Keratinocyte (primary cell): Measurements from ENCODE around the gene ATXN2.

Experiments used
- EZH2 ChIP-seq: IDR thresholded peaks from one replicate; pipeline ENCODE4 v1.6.1; 2012; ENCODE audit warnings: inconsistent platforms, mild to moderate bottlenecking, low read length, moderate library complexity
- TF ChIP-seq, protein P1 (sequence below), 3 experiments: IDR thresholded peaks in 1 of 3; conservative IDR thresholded peaks in 1 of 3; optimal IDR thresholded peaks in 1 of 3; 2 replicates in 2 of 3; 3 replicates in 1 of 3; pipeline versions ENCODE3 to v1.5.1; 2011; ENCODE audit warnings: low read length in 3 of 3, mild to moderate bottlenecking in 3 of 3, moderate library complexity in 2 of 3, control low read depth in 1 of 3, inconsistent platforms in 1 of 3; ENCODE audit not compliant: insufficient read depth in 2 of 3; ENCODE audit errors: extremely low read depth in 1 of 3

DNA sequence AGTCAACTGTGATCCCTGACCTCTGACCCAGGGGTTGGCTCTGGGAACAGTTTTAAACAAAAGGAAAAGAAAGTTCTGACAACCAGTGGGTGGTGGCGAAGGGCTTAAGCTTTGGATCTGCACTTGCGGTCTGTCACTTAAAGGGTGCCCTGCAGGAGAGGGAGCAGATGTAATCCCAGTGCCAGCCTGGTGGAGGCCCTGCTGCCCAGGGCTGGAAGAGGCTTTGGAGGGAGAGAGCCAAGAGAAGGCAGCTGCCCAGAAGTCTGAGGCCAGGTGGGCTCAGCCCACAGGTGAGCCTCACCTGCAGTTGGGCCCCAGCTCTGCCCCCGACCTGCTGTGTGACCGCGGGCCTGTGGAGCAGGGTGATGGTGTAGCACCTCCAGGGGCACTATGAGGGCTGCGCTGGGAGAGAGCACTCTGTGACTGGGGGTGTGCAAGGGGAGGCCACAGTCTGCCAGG, 174.3 kb downstream of the ATXN2 start:
- TF ChIP-seq, protein P1, sequence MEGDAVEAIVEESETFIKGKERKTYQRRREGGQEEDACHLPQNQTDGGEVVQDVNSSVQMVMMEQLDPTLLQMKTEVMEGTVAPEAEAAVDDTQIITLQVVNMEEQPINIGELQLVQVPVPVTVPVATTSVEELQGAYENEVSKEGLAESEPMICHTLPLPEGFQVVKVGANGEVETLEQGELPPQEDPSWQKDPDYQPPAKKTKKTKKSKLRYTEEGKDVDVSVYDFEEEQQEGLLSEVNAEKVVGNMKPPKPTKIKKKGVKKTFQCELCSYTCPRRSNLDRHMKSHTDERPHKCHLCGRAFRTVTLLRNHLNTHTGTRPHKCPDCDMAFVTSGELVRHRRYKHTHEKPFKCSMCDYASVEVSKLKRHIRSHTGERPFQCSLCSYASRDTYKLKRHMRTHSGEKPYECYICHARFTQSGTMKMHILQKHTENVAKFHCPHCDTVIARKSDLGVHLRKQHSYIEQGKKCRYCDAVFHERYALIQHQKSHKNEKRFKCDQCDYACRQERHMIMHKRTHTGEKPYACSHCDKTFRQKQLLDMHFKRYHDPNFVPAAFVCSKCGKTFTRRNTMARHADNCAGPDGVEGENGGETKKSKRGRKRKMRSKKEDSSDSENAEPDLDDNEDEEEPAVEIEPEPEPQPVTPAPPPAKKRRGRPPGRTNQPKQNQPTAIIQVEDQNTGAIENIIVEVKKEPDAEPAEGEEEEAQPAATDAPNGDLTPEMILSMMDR (optimal IDR thresholded peaks at IDR 0.05 in 1 of 3, IDR thresholded peaks at IDR 0.05 in 1 of 3, conservative IDR thresholded peaks at IDR 0.05 in 1 of 3; ENCODE audit: extremely low read depth in 1 of 3, insufficient read depth in 2 of 3, low read length in 3 of 3), result peak; percentile 15 to 23 (median 21)
- TF ChIP-seq EZH2, result no peak
